ENCODE measurements around the gene UROS.

Gene UROS

DNA sequence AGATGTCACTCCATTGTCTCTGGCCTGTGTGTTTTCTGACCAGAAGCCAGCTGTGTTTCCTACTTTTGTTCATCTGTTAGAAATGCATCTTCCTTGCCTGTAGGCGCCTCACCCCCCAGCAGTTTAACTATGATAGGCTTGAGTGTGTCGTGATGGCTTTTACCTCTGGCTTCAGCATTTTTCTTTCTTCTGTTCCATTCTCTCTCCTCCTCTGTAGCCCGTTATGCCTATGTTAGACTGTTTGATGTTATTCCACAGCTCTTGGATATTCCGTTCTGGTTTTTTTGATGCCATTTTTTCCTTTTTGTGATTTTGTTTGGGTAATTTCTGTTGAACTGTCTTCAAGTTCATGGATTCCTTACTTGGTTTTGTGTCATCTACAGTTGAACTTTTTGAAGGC lies 65.3 kb downstream of the UROS start:
- DNase-seq: no peak

- DNase-seq: no peak
These were observed 66.1 kb downstream of the UROS start for GRCh38 chr10:125756853-125757487.

GRCh38 chr10:125756196-125756595 lies 66.9 kb downstream of the UROS start:
- DNase-seq: peak; percentile 39

DNA sequence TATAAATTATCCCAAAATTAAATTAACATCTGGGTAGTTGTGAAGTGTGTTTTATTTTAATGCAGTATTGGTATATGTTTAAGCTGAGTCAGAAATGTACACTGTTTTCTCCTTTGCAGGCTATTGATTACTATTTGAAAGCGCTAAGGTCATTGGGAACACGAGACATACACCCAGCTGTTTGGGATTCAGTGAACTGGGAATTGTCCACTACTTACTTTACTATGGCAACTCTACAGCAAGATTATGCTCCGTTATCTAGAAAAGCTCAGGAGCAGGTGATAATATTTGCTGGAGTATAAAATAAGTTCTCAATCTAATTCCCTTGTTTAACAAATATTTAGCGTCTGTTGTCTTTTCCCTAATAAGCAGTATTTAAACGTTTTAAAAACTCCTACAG lies 75.6 kb downstream of the UROS start:
- no peak for DNase-seq

GRCh38 chr10:125744909-125745308 lies 78.1 kb downstream of the UROS start:
- DNase-seq: no peak

- no peak for DNase-seq
These were observed 80.6 kb downstream of the UROS start for GRCh38 chr10:125742465-125742864.

- no peak for DNase-seq
These were observed 82.9 kb downstream of the UROS start for GRCh38 chr10:125739994-125740679.

Data from NCI-H748 treated with DMSO at 0.1 percent for 48 hours (cell line).